Measurements from ENCODE around the gene HYAL2. TPM values are rescaled to one million over a fixed set of nuclear protein-coding genes. Genes with fewer than 3 reads are reported as not detected.

Gene HYAL2
- total and polyA plus RNA-seq, 2 of the 8 experiments (the other 6 are each of a cell fraction or from before 2014, with no cell fraction given): 51.9 to 176 TPM

- TF ChIP-seq HDAC2 (IDR thresholded peaks at IDR 0.05; ENCODE audit: borderline replicate concordance in 1 of 2, low read depth in 2 of 2, low read length in 2 of 2): no peak; a peak in 1 of 4 replicates
- peak; percentile 26 for TF ChIP-seq KDM4A (IDR thresholded peaks at IDR 0.05; ENCODE audit: low read depth, low read length, severe bottlenecking)
Measured at GRCh38 chr3:50336452-50337174, 14.1 kb upstream of the HYAL2 start (continued).
